ENCODE results near the gene KCNT2.

DNA sequence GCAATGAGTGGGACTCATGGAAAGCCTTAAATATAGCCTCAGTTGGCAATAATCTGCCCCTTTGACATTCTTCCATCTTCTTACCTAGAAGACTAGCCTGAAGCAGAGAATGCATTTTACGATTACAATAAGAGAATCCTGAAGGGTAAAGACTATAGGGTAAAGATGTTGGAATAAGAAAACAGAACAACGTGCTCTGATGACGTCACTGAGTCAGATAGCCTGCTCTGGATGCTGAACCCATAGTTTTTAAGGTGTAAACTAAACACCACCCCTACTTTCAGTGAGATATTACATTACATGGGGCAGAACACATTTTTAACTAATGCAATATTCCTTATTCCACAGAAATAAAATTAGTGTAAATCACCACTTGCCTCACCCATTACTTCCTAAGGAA is 240.4 kb downstream of the KCNT2 start:
- TF ChIP-seq, protein P1, sequence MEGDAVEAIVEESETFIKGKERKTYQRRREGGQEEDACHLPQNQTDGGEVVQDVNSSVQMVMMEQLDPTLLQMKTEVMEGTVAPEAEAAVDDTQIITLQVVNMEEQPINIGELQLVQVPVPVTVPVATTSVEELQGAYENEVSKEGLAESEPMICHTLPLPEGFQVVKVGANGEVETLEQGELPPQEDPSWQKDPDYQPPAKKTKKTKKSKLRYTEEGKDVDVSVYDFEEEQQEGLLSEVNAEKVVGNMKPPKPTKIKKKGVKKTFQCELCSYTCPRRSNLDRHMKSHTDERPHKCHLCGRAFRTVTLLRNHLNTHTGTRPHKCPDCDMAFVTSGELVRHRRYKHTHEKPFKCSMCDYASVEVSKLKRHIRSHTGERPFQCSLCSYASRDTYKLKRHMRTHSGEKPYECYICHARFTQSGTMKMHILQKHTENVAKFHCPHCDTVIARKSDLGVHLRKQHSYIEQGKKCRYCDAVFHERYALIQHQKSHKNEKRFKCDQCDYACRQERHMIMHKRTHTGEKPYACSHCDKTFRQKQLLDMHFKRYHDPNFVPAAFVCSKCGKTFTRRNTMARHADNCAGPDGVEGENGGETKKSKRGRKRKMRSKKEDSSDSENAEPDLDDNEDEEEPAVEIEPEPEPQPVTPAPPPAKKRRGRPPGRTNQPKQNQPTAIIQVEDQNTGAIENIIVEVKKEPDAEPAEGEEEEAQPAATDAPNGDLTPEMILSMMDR (conservative IDR thresholded peaks at IDR 0.05 in 1 of 2, IDR thresholded peaks at IDR 0.05 in 1 of 2; ENCODE audit: extremely low read depth in 1 of 2, insufficient read depth in 1 of 2, low read depth in 1 of 2, low read length in 2 of 2), result no peak
- no peak for TF ChIP-seq EZH2 (IDR thresholded peaks at IDR 0.05; ENCODE audit: borderline replicate concordance, low read length)
